HG02588 (cell line): ENCODE measurements around the gene ZCCHC24.

Experiments used
- ATAC-seq: cut with Tn5 transposase; IDR thresholded peaks from one replicate; pipeline ENCODE4 v1.9.1; 2021; ENCODE audit warnings: mild to moderate bottlenecking, moderate library complexity; ENCODE audit not compliant: unreplicated experiment

ZCCHC24 gene

DNA sequence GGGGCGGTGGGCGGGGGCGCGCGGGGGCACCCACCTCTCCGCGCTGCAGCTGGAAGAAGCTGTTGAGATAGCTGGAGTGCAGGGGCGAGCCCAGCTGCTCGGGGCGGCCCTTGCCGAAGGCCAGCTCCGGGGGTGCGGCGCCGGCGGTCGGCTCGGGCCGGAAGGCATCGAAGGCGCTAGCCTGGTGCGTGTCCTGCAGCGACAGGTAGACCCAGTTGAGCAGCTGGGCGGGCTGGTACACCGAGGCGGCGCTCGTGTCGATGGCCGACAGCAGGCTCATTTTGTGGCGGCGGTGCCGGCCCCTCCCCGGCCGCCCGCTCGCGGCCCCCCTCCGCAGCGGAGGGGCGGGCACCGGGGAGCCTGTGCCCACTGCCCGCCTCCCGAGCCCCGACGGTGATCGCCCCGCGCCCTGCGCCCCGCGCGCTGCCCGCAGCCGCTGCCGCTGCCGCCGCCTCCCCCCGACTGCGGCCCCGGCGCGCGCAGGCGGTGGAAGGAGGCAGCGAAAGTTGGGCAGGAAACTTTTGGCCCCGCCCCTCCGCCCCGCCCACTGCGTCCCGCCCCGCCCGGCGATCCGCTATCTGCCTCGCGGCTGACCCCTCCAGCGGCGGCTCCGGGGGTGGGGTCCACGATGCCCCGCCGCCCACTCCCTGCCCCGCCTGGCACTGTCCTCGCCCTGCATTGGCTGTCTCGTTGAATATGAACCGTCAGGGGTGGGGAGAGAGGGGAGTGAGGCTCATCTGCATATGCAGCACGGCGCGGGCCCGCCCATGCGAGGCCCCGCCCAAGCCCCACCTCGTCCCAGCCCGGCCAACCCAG, at the start of gene ZCCHC24:
TSS of gene ZCCHC24 (minus strand) at position 464 of the 816 bp plus-strand sequence. CDS start at position 280, 184 bp downstream.
- peak; percentile 95 for ATAC-seq

DNA sequence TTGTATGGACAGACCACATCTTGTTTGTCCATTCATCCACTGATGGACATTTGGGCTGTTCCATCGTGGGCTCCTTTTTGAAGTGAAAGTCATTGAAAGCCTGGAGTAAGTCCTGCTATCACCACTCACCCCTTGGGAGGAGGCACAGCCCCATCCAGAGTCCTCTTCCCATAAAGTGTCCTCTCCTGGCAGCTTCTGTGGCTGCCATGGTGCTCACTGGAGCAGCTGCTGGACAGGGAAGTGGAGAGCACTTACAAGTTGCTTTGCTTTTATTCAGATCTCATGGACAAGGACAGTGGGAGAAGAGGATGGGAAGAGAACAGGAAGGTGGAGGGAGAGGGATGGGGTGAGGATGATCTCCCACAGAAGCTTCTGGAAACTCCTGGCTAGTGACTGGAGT, 48.4 kb upstream of the ZCCHC24 start:
- no peak for ATAC-seq

DNA sequence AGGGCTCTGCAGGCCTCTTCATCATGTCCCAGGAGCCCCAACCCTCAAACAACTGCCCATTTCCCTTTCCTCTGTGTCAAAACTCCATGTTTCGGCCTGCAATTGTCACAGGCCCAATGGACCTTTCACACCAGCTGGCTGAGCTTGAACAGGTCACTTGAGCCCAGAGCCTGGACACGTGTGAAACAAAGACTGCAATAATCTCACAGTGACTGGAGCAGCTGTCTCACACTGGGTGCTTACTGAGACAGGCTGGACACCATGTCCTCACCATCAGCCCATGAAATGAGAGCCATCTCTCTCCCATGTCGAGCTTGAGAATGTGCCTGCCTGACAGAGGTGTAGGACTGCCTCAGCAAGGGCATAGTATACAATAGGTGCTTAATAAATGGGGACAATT, 47.4 kb upstream of the ZCCHC24 start:
- ATAC-seq = no peak

DNA sequence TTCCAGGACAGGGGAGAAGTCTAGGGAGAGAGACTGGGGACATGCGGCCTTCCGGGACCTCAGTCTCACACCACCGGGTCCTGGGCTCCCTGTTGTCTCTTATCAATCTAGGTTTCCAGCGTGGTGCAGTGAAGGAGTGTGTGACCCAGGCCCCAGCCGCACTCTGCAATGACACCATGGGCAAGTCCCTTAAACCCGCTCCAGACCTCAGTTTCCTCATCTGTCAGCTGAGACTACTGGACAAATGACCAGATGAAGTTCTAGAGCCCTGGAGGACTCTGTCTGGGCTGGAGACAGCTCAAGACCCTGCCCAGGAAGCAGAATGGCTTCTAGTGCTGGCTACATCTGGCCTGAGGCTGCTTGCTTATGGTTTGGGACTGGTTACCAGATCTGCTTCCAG, 46.8 kb upstream of the ZCCHC24 start:
- ATAC-seq = no peak

DNA sequence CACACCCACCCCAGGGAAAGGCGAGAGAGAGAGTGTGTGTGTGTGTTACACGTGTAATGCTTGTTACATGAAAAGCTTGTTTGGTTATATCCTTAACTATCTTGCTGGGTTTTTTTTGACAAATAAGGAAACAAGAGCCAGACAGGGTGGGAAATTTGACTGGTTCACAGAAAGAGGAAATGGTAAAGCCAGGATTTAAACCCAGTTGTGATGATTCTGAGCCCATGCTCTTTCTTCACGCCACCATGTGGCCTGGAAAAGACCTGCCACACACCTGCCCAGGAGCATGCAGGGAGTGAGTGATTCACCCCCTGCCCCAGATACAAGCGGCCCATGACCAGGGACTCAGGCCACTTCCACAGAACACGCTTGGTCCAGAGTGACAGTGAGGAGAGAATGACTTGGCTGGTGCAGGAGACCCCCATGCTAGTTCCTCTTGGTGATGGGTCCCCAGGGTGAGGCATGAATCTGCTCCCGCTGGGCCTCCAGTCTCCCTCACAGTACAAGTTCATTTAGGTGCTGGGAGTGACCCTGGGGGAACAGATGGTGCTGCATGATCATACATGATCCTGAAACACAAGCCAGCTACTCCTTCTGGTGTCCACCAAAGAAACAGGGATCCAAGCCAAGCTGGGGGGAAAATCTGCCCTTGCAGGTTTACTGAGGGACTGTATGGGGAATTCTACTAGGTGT, 45.9 kb upstream of the ZCCHC24 start:
- ATAC-seq = no peak

DNA sequence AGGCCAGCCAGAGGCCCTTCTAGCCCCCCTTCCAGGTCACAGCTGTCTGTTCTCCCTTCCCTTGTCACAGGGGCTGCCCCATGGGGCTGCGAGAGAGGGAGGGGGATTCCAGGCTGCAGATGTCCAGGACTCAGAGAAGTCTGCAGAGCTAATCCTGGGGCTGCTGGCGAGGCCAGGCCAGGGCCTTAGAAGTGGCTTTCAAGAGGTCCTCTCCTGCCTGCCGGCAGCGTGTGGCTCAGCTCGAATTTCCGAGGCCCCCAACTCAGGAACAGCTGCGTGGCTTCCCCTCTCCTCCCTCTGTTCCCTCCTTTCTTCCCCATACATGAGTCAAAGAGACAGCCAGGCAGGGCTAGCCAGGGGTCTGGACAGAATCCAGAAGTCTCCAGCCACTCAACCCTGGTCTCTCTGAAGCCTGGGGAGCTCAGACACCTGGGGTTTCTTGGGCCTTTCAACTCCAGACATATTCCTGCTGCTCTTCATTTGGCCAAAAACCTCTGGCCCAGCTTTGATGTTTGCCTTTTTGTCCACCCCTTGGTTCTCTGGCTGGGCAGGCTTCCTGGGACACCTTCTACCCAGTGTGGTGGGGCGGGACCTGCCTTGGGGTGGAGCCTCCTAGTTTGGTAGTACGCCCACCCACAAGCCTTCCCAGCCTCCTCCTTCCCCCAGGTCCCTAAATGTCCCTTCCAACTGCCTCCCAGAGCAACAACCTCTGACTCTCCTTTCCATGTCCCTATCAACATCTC, 45.1 kb upstream of the ZCCHC24 start:
- no peak for ATAC-seq

DNA sequence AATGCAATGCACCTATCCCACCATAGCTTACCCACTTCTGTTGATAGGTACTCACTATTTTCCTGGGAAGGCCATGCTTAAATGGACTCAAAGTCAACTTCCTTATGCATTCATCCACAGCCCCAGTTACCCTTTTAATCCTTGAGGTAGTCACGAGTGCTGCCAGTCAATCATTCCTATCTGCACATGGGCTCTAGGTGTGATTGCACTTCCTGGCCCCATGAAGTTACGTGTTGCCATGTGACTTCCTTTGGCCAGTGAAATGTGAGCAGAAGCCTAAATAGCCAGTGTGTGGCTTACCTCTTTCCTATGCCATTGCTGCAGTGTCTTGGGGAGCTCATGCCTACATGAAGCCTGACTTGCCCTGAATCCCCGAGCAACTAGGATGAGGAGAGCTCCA, 43.4 kb upstream of the ZCCHC24 start:
- ATAC-seq = no peak

DNA sequence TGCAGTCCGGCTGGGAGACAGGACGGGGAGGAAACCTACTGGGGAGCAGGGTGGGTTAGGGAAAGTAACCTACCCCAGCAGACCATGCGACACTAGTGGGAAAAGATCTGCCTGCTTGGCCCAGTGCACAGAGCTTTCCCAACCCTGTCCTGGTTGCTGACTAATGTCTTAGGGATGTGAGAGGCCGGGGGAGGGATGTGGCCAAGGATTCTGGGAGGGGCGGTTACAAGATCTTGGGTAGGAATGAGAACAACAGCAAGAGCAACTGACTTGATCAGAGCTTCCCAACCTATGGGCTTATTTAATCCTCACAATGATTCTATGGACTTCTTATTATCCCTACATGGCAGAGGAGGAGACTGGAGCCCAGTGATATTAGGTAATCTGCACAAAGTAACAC, 42.9 kb upstream of the ZCCHC24 start:
- ATAC-seq = no peak

DNA sequence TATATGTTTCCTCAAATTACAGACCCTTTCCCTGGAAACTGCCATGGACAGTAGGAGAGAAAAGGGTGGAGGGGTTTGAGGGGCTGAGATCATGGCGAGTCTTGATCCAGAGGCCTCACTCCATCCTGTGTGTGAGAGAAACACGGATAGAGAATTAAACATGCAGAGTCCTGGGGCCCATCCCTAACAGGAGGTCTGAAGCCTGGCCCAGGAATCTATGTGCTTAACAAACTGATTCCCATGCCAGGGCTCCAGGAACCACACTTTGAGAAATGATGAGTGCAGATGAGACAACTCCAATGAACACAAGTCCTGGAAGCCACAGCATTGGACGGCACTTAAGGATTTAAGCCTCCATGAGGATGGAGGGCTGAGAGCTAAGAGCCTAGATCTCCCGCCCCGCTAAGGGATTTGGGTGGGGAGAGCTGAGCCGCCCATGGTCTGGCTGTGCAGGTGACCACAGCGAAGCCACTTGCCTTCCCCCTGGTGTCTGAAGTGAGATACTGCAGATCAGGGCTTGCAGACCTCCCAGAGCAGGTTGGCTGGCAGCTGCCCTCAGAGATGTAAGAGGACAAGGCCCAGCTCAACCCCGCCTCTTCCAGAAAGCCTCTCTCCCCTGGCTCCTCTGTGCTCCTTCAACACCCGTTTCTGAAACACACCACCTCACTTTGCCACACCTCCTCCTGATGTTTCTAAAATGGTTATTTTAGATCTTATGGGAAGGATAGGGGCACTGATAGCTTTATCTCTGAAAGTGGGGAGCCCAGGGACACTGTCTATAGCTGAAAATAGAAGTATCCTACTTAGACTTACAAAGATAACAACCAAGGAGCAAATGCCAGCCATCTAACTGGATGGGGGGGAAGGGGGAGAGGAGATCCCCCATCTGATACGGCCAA, 42.1 kb upstream of the ZCCHC24 start:
- peak; percentile 77 for ATAC-seq

DNA sequence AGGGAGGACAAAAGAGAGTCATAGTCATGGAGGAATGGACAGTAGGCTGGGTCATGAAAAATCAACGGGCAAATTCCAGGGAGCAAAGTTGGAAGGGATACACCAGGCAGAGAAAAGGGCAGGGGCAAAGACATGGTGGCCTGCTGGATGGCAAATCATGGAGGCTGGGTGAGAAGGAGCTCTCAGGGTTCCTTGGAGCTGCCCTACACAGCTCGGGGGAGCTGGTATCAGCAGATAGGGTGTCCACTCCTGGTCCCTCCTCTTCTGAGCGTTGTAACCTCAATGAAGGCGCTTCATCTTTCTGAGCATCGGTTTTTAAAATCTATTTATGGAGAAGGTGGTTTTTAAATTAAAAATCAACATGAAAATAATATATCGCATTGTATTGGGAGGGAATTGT, 39.1 kb upstream of the ZCCHC24 start:
- no peak for ATAC-seq

DNA sequence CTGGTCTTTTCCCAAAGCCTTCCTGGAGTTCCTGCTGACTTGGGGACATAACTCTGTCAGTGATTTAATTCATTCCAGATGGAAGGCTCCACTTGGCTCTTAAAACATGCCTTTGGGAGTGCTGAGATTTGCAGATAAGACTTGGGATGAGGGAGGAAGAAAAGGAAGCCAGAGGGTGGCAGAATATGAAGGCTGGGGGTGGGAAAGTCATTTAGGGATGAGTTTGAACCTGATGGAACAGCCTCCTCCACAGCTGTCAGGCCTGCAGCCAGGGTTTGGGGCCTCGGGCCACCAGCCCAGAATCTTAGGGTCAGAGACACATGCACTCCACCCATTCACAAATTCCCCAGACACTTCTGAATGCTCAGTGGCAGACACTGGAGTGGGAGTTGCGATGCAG, 38.5 kb upstream of the ZCCHC24 start:
- ATAC-seq = no peak

DNA sequence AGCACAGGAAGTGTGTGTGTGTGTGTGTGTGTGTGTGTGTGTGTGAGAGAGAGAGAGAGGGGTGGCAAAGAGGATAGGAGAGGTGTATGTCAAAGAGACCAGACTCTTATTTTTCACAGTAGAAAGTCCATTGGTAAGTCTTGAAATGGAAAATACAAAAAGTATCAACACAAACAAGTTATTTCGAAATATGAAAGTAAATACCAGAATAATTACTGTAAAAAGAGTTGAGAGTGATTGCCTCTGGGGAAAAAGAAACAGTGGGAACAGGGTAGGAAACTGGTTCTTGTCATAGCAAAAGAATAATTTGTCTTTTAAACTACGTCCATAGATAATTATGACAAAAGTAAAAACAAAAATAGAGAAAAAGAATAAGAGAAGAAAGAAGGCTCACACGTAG, 37.9 kb upstream of the ZCCHC24 start:
- ATAC-seq = no peak

DNA sequence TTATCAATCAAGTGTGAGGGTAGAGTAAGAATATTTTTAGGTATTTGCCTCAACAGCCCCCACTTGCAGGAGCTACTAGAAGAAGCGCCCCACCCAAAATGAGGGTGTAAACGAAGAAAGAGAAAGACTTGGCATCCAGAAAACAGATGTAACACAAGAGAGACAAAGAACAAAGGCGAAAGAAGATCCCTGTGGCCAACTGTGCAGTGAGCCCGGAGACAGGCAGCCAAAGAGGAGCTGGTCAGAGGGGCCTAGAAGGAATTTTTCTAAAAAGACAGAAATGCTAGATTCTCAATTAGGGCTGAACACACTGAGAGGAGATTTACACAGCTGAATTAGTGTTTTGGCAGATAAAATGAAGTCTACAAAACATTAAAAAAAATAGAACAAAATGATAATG, 37.3 kb upstream of the ZCCHC24 start:
- no peak for ATAC-seq

DNA sequence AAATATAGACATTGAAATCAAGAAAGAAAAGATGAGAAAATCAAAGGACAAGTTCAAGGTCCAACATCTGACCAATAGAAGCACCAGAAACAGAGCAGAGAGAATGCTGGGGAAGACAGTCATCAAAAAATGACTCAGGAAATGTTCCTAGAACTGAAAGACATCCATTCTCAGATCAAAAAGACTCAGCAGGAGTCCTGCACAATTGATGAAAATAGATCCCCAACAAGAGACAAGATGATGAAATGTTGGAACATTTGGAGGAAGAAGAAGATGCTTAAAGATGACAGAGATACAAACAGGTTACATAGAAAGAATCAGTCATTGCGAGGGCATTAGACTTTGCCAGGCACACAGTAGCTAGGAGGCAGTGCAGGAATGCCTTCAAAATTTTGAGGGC, 36.9 kb upstream of the ZCCHC24 start:
- no peak for ATAC-seq

DNA sequence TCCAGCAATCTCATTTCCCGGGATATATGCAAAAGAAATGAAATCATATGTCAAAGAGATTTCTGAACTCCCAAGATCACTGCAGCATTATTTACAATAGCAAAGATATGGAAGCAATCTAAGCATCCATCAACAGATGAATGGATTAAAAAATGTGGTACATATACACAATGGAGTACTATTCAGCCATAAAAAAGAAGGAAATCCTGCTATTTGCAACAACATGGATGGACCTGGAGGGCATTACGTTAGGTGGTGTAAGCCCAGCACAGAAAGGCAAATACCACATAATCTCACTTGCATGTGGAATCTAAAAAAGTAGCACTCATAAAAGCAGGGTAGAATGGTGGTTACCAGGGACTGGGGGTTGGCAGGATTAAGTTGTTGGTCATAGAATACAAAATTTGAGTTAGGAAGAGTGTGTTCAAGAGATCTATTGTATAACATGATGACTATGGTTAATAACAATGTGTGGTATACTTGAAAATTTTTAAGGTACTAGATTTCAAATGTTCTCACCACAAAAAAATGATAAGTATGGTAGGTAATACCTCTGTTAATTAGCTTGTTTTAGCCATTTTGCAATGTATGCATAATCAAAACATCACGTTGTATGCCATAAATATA, 34.0 kb upstream of the ZCCHC24 start:
- ATAC-seq = no peak

DNA sequence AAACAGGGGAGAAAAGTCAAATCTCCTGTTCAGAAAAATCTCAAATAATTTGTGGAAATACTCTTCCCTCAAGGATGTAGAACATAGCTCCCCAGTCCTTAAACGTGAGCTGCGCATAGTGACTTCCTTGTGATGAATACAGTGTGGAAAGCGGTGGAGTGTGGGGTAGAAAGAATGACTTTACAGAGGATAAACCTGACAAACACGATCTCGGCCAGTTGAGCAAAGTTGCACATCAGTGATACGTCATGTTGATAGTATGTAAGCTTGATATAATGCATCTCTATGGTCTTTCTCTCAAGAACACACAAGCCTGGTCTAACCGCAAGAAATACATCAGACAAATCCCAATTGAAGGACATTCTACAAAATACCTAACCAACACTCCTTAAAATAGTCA, 32.0 kb upstream of the ZCCHC24 start:
- no peak for ATAC-seq

DNA sequence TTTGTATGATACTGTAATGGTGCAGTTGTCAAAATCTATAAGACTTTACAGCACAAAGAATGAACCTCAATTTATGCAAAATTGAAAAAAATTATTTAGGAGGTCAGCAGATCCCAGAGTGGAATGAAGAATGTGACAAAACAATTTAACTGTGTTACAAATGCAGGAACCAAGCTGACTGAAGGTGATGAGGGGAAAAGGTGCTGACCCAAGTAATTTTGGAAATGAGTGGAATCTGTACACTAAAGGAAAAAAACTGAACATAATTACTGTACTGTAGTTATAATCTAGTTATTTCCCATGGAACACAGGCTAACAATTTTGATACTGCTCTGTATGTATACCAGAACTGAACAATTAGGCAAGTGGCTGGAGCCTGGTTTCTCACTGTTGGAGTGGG, 31.2 kb upstream of the ZCCHC24 start:
- ATAC-seq = no peak

DNA sequence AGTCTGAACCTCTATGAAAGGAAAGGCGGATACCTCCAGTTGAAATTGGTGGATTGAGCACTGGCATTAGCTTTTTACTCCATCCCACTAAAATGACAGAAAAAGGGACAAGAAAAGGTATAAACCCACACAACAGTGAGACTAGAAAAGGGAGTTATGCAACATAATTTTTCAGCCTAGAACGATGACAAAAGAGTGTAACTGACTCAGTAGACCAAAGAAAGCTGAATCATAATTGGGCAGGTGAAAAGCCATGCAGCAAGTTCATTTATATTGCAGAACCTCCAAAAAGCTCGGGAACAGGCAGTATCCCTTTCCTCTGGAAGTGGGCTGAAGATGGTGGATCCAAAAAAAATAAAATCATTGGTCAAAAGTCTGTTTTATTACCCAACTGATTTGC, 30.5 kb upstream of the ZCCHC24 start:
- ATAC-seq = no peak

DNA sequence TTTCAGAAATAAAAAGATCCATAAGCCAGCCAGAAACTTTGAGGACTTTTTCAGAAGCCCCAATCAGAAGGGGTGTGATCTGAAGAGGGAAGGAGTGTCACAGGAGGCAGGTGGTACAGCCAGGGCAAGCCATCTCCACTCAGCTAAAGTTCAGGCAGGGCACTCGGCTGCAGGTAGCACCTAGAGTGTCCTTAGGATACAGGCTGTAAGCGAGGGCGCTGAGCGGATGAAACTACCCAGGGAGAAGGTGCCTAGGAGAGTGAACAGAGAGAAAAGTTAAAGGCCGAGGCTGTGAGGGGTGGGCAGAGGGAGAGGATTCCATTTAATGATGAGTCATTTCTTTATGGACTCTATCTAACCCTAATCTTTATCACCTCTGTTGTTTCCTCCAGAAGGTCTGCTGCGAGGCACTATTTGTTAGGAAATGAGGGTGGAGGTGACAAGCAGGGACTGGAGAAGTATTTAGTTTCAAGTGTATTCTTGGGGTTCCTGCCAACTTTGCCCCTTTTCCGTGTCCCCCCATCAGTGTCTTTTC, 29.8 kb upstream of the ZCCHC24 start:
- no peak for ATAC-seq

DNA sequence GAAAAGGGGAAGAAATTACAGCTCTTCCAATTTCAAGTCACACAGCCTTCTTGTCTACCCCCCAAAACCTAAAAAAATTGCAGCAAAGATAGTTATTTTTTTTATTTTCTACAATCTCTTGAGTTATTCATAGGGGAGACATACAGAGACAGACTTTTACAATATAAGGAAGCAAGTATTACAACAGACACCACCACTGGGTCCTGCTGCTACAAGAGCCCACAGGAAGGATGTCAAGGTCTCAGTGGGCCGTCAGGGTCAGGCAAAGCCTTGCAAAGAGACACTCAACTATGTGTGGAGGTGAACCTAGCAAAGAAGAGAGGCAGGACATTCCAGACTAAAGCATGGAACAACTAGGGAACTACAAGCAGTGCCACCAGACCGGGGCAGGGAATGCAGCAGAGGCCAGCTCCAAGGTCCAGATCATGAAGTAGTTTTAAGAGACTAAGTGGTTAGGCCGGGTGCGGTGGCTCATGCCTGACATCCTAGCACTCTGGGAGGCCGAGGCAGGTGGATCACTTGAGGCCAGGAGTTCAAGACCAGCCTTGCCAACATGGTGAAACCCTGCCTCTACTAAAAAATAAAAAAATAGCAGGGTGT, 28.2 kb upstream of the ZCCHC24 start:
- no peak for ATAC-seq
